ENCODE data around the gene ZNF559. TPM values are rescaled to one million over a fixed set of nuclear protein-coding genes. Genes with fewer than 3 reads are reported as not detected.

Gene ZNF559
- total and polyA plus RNA-seq, 9 donors, result 22.7 to 45.3 (median 27.3) TPM

DNA sequence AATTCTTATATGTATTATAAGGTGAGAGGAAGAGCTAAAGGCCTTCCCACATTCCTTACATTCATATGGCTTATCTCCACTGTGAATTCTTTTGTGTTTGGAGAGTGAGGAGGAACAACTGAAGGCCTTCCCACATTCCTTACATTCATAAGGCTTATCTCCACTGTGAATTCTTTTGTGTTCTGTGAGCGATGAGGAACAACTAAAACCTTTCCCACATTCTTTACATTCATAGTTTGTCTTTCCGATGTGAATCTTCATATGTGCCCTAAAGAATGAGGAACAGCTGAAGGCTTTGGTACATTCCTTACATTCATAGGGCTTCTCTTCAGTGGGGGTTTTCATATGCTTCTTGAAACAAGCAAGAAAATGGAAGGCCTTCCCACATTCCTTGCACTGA is 27.6 kb upstream of the ZNF559 start:
- peaks cover 18 to 79% of the 10 kb centered on the region in 2 donors for H3K9me3 ChIP-seq
- no peaks in the 10 kb centered on the region for H3K27me3 ChIP-seq
- H3K4me3 ChIP-seq, result no peak overlapping the region
- H3K4me1 ChIP-seq (ENCODE audit: insufficient read depth), result no peaks in the 10 kb centered on the region
- peaks cover 2% of the 10 kb centered on the region for H3K36me3 ChIP-seq
- H3K27ac ChIP-seq, result no peak overlapping the region
- TF ChIP-seq, protein P1, sequence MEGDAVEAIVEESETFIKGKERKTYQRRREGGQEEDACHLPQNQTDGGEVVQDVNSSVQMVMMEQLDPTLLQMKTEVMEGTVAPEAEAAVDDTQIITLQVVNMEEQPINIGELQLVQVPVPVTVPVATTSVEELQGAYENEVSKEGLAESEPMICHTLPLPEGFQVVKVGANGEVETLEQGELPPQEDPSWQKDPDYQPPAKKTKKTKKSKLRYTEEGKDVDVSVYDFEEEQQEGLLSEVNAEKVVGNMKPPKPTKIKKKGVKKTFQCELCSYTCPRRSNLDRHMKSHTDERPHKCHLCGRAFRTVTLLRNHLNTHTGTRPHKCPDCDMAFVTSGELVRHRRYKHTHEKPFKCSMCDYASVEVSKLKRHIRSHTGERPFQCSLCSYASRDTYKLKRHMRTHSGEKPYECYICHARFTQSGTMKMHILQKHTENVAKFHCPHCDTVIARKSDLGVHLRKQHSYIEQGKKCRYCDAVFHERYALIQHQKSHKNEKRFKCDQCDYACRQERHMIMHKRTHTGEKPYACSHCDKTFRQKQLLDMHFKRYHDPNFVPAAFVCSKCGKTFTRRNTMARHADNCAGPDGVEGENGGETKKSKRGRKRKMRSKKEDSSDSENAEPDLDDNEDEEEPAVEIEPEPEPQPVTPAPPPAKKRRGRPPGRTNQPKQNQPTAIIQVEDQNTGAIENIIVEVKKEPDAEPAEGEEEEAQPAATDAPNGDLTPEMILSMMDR (IDR thresholded peaks at IDR 0.05), result no peak
- TF ChIP-seq POLR2A (IDR thresholded peaks at IDR 0.05), result no peak
- no peak for TF ChIP-seq EP300 (IDR thresholded peaks at IDR 0.05)
- DNase-seq, result no peak
- WGBS, 3 donors, result 88 to 94% (median 90%) methylated on average over 2 of the region's 2 CpGs
- intact Hi-C loops (cut with DNase I), result loop anchor here in 1 of 4 donors (10.0 kb wide), 1 partner anchor 48 kb away; no protein-coding TSS in a partner anchor

DNA sequence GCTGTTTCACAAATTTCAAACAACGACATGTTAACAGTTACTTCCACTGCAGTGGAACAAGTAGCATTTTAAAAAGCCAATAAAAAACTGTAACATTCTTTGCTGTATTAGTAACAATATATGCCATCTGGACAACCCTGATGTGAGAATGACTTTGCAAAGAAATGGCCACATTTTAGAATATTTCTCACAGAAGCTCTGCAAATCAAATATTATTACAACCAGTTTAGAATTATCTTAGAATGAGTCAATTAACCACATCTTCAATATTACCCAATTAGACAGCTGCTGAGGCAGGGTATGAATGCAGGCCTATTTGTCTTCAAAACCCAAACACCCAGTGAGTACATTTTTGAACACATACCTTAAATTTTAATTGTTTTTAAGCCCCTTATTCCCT is 17.5 kb upstream of the ZNF559 start:
- Histone ChIP-seq H3K36me3 (peaks cover 4% of the 10 kb centered on the region), H3K9me3 (peaks cover 0 to 29% of the 10 kb centered on the region in 2 donors), H3K4me1 (ENCODE audit: insufficient read depth) (peaks cover 1% of the 10 kb centered on the region), H3K27me3 (no peaks in the 10 kb centered on the region), H3K4me3 (no peak overlapping the region), H3K27ac (no peak overlapping the region)
- WGBS, 3 donors, result 91 to 100% (median 98%) methylated on average over 1 of the region's 1 CpG
- intact Hi-C loops (cut with DNase I), result loop anchor here in 1 of 4 donors (10.0 kb wide), 1 partner anchor 278 kb away; the partner anchor contains the start of gene ZNF121
- TF ChIP-seq, protein P1 (IDR thresholded peaks at IDR 0.05), result no peak
- TF ChIP-seq EP300 (IDR thresholded peaks at IDR 0.05), result no peak
- TF ChIP-seq POLR2A (IDR thresholded peaks at IDR 0.05), result no peak
- no peak for DNase-seq

DNA sequence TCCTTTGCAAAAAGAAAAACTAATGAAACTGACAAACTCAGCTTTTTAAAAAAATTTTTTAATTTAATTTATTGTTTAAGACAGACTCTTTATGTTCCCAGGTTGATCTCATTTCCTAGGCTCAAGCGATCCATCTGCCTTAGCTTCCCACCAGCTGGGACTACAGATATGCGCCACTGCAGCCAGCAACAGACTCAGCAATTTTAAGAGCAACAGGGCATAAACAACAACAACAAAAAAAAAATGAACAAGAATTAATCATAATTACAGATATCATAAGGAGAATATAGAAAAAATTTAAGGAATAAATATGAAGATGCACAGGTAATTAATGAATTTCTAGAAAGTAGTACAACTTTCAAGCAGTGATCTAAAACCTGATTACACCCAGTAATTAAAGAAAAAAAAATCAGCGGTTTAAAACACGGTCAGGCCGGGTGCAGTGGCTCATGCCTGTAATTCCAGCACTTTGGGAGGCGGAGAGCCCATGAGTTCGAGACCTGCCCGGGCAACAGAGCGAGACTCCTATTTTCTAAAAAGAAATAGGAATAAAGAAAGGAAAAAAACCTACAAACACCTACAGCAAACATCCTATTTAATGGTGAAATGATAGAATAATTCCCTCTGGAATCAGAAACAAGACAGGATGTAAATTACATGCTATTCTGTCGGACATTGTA is 15.7 kb upstream of the ZNF559 start:
- Histone ChIP-seq H3K27ac (no peak overlapping the region), H3K36me3 (no peaks in the 10 kb centered on the region), H3K9me3 (peaks cover 0 to 12% of the 10 kb centered on the region in 2 donors), H3K4me3 (peak overlapping the region; percentile 97), H3K4me1 (ENCODE audit: insufficient read depth) (peaks cover 1% of the 10 kb centered on the region), H3K27me3 (no peaks in the 10 kb centered on the region)
- WGBS, 3 donors, result 55 to 62% (median 59%) methylated on average over 10 of the region's 10 CpGs
- no peak for TF ChIP-seq EP300 (IDR thresholded peaks at IDR 0.05)
- no peak for TF ChIP-seq POLR2A (IDR thresholded peaks at IDR 0.05)
- TF ChIP-seq, protein P1 (IDR thresholded peaks at IDR 0.05), result no peak
- intact Hi-C loops (cut with DNase I), result loop anchor here in 1 of 4 donors (10.0 kb wide), 1 partner anchor 277 kb away; the partner anchor contains the start of gene ZNF121
- DNase-seq, result no peak

DNA sequence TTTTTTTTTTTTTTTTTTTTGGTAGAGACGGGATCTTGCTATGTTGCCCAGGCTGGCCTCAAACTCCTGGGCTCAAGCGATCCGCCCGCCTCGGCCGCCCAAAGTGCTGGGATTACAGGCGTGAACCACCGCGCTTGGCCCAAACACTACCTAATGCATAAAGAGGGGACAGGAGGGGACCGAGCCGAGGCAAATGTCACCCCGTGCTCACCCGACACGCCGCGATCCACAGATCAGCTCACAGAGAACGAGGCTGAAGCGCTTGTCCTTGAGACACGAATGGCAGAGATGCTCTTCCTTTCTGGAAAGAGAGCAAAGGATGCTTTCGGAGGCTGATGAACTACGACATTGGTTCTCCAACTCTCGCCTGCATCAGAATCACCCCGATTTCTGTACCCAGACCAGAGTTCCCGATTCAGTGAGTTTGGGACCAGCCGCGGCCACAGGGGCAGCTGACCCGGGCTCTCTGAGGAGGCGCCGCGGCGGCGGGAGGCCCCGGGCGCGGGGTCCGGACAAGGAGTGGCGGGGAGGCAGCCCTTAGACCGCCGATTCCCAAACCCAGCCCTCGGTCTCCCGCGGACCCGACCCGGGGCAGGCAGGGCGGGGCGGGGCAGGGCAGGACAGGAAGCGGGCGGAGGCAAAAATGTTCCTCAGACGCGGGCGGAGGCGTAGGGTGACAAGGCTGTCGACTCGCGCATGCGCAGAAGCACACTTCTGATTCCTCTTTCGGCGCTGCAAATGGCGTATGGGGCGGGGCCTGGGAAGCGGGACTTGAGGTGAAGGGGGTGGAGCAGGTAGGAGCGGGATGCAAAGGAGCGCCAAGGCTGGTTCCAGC is 14.6 kb upstream of the ZNF559 start, which contains the start of gene ZNF699:
Gene ZNF699, minus strand, starts transcription at position 700 of the 835 bp plus-strand sequence. CDS start 4,719 bp downstream, outside the sequence.
- H3K4me1 ChIP-seq (ENCODE audit: insufficient read depth), result peaks cover 1% of the 10 kb centered on the region
- intact Hi-C loops (cut with DNase I), result loop anchor here in 1 of 4 donors (10.0 kb wide), 1 partner anchor 275 kb away; the partner anchor contains the start of gene ZNF121
- H3K27ac ChIP-seq, result peak within 1 kb of the TSS; percentile 72 to 90
- H3K9me3 ChIP-seq, result peaks cover 0 to 5% of the 10 kb centered on the region in 2 donors
- no peaks in the 10 kb centered on the region for H3K27me3 ChIP-seq
- H3K36me3 ChIP-seq, result no peaks in the 10 kb centered on the region
- peak within 1 kb of the TSS; percentile 97 for H3K4me3 ChIP-seq
- TF ChIP-seq POLR2A (IDR thresholded peaks at IDR 0.05) (peak; percentile 47), EP300 (IDR thresholded peaks at IDR 0.05) (no peak)
- WGBS, 3 donors, result 1% methylated on average over 62 to 63 of the region's 63 CpGs
- DNase-seq, result peak; percentile 98 to 99 (median 99)

Measured in ovary (tissue), 9 donors.